ENCODE data around the gene KCNA1. TPM values are rescaled to one million over a fixed set of nuclear protein-coding genes. Genes with fewer than 3 reads are reported as not detected.

KCNA1 gene
- total RNA-seq, 1 experiment from 2014 or later: 0.98 TPM

GRCh38 chr12:4871514-4871913 is 38.2 kb upstream of the KCNA1 start:
- TF ChIP-seq, protein P1, sequence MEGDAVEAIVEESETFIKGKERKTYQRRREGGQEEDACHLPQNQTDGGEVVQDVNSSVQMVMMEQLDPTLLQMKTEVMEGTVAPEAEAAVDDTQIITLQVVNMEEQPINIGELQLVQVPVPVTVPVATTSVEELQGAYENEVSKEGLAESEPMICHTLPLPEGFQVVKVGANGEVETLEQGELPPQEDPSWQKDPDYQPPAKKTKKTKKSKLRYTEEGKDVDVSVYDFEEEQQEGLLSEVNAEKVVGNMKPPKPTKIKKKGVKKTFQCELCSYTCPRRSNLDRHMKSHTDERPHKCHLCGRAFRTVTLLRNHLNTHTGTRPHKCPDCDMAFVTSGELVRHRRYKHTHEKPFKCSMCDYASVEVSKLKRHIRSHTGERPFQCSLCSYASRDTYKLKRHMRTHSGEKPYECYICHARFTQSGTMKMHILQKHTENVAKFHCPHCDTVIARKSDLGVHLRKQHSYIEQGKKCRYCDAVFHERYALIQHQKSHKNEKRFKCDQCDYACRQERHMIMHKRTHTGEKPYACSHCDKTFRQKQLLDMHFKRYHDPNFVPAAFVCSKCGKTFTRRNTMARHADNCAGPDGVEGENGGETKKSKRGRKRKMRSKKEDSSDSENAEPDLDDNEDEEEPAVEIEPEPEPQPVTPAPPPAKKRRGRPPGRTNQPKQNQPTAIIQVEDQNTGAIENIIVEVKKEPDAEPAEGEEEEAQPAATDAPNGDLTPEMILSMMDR (conservative IDR thresholded peaks at IDR 0.05): no peak
- Histone ChIP-seq H3T11ph (ENCODE audit: low read length) (no peak overlapping the region), H2BK15ac (ENCODE audit: low read depth, low read length) (no peak overlapping the region), H3K14ac (ENCODE audit: insufficient read depth, low read length) (no peak overlapping the region), H3K18ac (ENCODE audit: insufficient read length, low read depth, low read length) (no peak overlapping the region), H3K4ac (ENCODE audit: low read depth, low read length) (no peak overlapping the region), H4K91ac (ENCODE audit: insufficient read length, low read depth, low read length) (no peak overlapping the region), H2AK5ac (ENCODE audit: insufficient read length, low read length) (no peak overlapping the region), H3K79me2 (ENCODE audit: insufficient read depth, low read length) (no peaks in the 10 kb centered on the region), H2AFZ (ENCODE audit: low read length) (no peak overlapping the region), H3K27ac (ENCODE audit: insufficient read length, low read depth, low read length) (no peak overlapping the region), H3K23ac (ENCODE audit: insufficient read length, low read depth, low read length) (no peak overlapping the region), H3K56ac (ENCODE audit: insufficient read length, low read depth, low read length) (no peak overlapping the region), H4K5ac (ENCODE audit: insufficient read length, low read depth, low read length) (no peak overlapping the region), H2BK20ac (ENCODE audit: low read depth, low read length, poor library complexity, severe bottlenecking) (no peak overlapping the region), H3K9me3 (ENCODE audit: control insufficient read depth, low read depth, low read length) (no peaks in the 10 kb centered on the region), H4K8ac (replicated peaks; ENCODE audit: insufficient read length, low read depth, low read length) (no peak overlapping the region), H3K4me1 (ENCODE audit: insufficient read depth, low read length) (no peaks in the 10 kb centered on the region), H3K9ac (ENCODE audit: extremely low read depth, insufficient read length, low read length) (no peak overlapping the region), H3K79me1 (ENCODE audit: insufficient read depth, low read depth, low read length, poor library complexity, severe bottlenecking) (no peaks in the 10 kb centered on the region), H2BK5ac (ENCODE audit: insufficient read length, low read length) (no peak overlapping the region), H2BK120ac (ENCODE audit: low read depth, low read length, poor library complexity, severe bottlenecking) (no peak overlapping the region), H3K4me2 (ENCODE audit: insufficient read depth, insufficient read length, low read length) (no peak overlapping the region), H3K27me3 (ENCODE audit: insufficient read depth, low read length) (no peaks in the 10 kb centered on the region), H3K23me2 (ENCODE audit: insufficient read length, low read depth, low read length, poor library complexity, severe bottlenecking) (no peaks in the 10 kb centered on the region), H2BK12ac (ENCODE audit: insufficient read length, low read depth, low read length) (no peak overlapping the region), H4K20me1 (ENCODE audit: control insufficient read depth, insufficient read depth, insufficient read length) (no peaks in the 10 kb centered on the region)
- Mint-ChIP-seq H3K4me3 (no peak overlapping the region), H3K36me3 (ENCODE audit: insufficient read depth in 1 of 3, low read depth in 3 of 3) (no peaks in the 10 kb centered on the region), H3K9me3 (no peaks in the 10 kb centered on the region), H3K4me1 (no peaks in the 10 kb centered on the region), H3K27me3 (ENCODE audit: low read depth) (peaks cover 45% of the 10 kb centered on the region), H3K27ac (no peak overlapping the region)
- DNase-seq: no peak
- WGBS (ENCODE audit: extremely low coverage, insufficient read length, low lambda C conversion rate): no CpG with 5 or more reads among the region's 9 CpGs
